NCI-H1930 (cell line): Measurements from ENCODE around the gene VARS1.
"Not testable (repeated sequence)": the region's sequence is repeated elsewhere in the genome, so short reads cannot be mapped to it uniquely, and the experiment has no call there.

Source experiments
- DNase-seq, 2 experiments: peaks; one replicate each; lab custom pipeline; 2025; lab: John Stamatoyannopoulos, UW

The VARS1 gene

DNA sequence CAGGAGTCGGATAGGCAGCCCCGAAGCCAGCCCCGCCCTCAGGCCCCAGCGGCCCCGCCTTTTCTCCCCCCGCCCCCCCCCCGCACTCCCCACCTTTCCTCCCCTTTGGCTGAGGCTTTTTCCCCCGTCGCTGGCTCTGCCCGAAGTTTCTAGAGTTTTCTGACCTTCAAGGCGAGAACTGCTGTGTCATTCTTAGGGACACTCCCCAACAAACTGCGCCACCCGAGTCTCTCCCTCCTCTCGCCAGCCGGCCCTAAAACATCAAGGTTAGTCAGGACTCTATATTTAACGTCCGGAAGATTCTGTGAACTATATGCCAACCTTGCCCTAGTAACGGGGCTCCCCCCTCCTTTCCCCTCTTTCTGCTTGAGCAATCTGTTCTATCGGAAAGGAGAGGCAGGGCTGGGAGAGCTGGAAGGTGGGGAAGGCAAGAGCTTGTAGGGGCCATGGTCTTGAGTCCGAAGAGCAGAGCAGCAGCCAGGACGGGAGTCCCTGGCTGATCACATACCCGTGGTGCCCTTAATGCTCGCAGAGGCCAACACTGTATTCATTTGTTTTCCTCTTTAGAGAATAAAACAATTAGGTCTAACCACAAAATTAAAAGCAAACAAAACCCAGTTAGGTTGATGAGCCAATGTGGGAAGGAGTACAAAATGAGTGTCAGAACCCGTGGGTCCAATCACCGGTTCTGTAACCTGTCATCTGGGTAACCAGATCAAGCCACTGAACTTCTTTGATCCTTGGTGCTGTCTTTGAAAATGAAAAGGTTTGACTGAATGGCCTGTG is 26.7 kb upstream of the VARS1 start:
- DNase-seq, result peak in 1 of 2 experiments; percentile 23

DNA sequence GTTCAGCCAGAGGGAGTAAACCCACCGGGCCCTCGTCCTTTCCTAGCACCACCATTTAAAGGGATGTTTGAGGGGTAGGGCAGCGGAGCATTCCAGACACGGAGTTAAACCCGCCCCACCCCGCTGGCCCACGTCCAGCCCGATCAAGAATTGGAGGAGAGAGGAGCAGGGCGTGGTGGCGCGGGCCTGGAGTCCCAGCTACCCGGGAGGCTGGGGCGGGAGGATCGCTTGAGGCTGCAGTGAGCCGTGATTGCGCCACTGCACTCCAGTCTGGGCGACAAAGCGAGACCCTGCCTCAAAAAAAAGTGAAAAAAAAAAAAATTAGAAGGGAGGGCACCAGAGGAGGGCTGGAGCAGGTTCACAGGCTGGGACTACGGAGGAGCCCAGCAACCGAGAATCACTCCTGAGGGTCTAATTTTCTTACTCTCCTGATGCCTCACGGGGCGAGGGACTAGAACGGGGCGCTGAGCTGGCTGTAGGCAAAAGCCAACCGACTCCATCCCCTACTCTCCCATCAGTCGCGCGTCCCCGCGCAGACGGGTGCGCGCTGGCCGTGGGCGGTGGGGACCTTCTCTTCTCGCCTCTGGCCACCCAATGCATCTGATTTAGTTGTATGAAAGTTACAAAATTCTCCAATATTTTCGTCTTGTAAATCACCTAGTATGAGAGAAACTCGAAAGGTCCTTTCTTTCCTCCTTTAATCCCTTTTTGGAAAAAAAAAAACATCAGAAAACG is 25.9 kb upstream of the VARS1 start:
- peak in 1 of 2 experiments; percentile 36 for DNase-seq

GRCh38 chr6:31820399-31820798 is 24.8 kb upstream of the VARS1 start:
- DNase-seq, result not testable (repeated sequence)

- no peak for DNase-seq
Measured at GRCh38 chr6:31819871-31820299, 24.3 kb upstream of the VARS1 start.

DNA sequence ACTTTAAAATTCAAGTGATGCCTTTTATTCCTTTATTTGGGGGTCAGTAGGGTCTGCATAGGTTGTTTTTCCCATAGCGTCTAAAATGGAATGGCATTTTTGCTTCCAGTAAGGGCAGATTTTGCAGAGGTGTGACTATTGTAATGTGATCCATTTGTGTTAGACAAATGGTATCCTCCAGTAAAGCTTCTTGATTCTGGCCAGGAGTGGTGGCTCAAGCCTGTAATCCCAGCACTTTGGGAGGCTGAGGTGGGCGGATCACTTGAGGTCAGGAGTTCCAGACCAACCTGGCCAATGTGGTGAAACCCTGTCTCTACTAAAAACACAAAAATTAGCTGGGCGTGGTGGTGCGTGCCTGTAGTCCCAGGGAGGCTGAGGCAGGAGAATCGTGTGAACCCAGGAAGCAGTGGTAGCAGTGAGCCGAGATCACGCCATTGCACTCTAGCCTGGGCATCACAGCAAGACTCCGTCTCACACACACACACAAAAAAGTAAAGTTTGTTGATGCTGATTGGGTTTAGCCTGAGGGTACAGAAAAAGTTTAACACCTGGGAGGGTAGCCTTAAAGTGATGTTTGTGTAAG is 22.5 kb upstream of the VARS1 start:
- not testable (repeated sequence) for DNase-seq

DNA sequence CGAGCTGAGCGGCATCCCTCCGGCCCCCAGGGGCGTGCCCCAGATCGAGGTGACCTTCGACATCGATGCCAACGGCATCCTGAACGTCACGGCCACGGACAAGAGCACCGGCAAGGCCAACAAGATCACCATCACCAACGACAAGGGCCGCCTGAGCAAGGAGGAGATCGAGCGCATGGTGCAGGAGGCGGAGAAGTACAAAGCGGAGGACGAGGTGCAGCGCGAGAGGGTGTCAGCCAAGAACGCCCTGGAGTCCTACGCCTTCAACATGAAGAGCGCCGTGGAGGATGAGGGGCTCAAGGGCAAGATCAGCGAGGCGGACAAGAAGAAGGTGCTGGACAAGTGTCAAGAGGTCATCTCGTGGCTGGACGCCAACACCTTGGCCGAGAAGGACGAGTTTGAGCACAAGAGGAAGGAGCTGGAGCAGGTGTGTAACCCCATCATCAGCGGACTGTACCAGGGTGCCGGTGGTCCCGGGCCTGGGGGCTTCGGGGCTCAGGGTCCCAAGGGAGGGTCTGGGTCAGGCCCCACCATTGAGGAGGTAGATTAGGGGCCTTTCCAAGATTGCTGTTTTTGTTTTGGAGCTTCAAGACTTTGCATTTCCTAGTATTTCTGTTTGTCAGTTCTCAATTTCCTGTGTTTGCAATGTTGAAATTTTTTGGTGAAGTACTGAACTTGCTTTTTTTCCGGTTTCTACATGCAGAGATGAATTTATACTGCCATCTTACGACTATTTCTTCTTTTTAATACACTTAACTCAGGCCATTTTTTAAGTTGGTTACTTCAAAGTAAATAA is 21.8 kb upstream of the VARS1 start:
- DNase-seq, result not testable (repeated sequence)

DNA sequence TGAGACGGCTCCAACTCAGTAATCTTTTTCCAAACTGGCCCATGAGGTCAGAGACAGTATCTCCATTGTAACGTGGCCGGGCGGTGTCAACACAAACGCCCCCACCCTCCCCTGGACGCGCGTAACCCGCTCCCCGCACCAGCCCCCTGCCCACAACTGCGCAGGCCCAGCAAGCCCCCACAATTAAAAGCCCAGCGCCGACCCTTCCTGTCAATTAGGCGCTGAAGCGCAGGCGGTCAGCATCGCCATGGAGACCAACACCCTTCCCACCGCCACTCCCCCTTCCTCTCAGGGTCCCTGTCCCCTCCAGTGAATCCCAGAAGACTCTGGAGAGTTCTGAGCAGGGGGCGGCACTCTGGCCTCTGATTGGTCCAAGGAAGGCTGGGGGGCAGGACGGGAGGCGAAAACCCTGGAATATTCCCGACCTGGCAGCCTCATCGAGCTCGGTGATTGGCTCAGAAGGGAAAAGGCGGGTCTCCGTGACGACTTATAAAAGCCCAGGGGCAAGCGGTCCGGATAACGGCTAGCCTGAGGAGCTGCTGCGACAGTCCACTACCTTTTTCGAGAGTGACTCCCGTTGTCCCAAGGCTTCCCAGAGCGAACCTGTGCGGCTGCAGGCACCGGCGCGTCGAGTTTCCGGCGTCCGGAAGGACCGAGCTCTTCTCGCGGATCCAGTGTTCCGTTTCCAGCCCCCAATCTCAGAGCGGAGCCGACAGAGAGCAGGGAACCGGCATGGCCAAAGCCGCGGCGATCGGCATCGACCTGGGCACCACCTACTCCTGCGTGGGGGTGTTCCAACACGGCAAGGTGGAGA is 19.7 kb upstream of the VARS1 start, which contains the start of the genes HSPA1A and HSPA1L:
TSS of gene HSPA1A (plus strand) at position 519 of the 814 bp plus-strand sequence. CDS start at position 733, 214 bp downstream.
TSS of gene HSPA1L (minus strand) at position 259 of the 814 bp plus-strand sequence. CDS start 3,311 bp downstream, outside the sequence.
- DNase-seq, result peak; percentile 95 to 97

- peak; percentile 90 to 93 for DNase-seq
Measured at GRCh38 chr6:31814677-31815024, 19.1 kb upstream of the VARS1 start.

DNA sequence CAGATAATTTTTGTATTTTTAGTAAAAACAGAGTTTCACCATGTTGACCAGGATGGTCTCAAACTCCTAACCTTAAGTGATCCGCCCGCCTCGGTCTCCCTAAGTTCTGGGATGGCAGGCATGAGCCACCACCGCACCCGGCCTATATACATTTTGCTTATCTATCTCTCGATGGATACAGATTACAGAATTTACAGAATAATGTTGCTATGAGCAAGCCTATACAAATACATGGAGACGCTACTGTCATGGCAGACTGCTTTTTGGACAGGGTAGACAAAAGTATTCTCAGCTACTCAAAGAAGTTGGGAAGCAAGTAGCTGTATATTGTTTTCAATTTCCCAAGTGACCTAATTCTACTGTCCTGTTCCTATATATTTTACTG is 17.9 kb upstream of the VARS1 start:
- DNase-seq, result no peak

GRCh38 chr6:31811645-31812044 is 16.1 kb upstream of the VARS1 start:
- DNase-seq, result no peak

DNA sequence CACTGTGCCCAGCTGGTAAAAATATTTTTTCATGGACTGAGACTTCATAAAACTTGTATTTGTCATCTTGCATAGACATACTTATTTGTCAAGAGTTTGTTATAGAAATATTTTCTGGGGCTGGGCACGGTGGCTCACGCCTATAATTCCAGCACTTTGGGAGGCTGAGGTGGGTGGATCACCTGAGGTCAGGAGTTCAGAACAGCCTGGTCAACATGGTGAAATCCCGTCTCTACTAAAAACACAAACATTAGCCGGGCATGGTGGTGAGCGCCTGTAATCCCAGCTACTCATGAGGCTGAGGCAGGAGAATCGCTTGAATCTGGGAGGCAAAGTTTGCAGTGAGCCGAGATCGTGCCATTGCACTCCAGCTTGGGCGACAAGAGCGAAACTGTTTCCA is 13.0 kb upstream of the VARS1 start:
- DNase-seq, result not testable (repeated sequence)

GRCh38 chr6:31806470-31807272 is 11.1 kb upstream of the VARS1 start, which contains the start of gene LSM2:
Gene LSM2, minus strand, starts transcription at chr6:31806966. Its CDS starts 209 bp downstream, at chr6:31806757.
- peak; percentile 93 to 95 for DNase-seq

DNA sequence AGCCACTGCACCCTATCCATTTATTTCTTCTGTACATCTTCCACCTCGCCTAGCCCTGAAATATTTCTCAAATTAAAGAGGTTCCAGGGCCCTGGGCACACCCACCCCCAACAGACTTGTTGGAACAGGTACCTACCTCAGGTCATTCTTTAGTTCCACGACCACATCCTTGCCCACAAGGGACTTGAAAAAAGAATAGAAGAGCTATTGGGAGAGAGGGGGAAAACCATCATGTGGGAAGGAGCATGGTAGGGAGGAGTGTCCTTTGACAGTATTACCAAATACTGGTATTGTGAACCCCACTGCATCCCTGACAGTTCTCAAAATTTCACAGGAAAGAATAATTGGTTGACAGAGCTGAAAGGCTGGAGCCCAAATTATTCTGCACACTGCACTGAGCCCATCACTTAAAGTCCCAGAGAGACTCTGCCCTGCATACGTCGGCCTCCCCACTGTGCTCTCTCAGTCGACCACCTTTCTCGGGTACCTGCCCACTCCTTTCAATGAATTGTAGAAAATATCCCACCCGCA is 10.5 kb upstream of the VARS1 start:
- DNase-seq, result no peak

DNA sequence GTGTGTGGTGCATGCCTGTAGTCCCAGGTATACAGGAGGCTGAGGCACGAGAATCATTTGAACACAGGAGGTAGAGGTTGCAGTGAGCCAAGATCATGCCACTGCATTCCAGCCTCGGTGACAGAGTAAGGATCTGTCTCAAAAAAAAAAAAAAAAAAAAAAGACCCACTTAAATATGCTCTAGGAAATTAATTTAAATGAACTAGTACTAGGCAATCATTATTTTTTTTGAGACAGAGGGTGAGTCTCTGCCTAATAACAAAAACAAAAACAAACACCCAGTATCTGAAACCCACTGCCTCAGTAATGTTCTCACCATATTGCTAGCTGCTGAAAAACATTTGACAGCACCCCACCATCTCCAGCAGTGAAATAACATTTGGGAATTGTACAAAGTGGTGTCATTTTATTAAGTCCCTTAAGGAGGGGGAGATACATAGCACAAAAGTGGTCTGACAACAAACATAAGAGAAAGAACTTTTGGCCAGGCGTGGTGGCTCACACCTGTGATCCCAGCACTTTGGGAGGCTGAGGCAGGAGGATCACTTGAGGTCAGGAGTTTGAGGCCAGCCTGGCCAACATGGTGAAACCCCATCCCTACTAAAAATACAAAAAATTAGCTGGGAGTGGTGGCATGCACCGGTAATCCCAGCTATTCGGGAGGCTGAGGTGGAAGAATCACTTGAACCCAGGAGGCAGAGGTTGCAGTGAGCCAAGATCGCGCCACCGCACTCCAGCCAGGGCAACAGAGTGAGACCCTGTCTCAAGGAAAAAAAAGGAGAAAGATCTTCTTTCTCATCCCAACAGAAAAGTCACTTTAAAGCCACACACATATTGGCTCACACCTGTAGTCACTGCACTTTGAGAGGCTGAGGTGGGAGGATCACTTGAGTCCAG is 5.7 kb upstream of the VARS1 start:
- DNase-seq, result not testable (repeated sequence)

- no peak for DNase-seq
Measured at GRCh38 chr6:31799781-31800180, 4.2 kb upstream of the VARS1 start.

GRCh38 chr6:31797588-31797987 is 2.0 kb upstream of the VARS1 start:
- DNase-seq, result no peak

GRCh38 chr6:31796993-31797385 is 1.4 kb upstream of the VARS1 start:
- no peak for DNase-seq

GRCh38 chr6:31794866-31795615 is 511 bp downstream of the VARS1 start:
- DNase-seq, result no peak
